ENCODE results near the gene FIGNL1. TPM values are rescaled to one million over a fixed set of nuclear protein-coding genes. Genes with fewer than 3 reads are reported as not detected.

The FIGNL1 gene
- total RNA-seq, 1 experiment from 2014 or later: 28.1 TPM

DNA sequence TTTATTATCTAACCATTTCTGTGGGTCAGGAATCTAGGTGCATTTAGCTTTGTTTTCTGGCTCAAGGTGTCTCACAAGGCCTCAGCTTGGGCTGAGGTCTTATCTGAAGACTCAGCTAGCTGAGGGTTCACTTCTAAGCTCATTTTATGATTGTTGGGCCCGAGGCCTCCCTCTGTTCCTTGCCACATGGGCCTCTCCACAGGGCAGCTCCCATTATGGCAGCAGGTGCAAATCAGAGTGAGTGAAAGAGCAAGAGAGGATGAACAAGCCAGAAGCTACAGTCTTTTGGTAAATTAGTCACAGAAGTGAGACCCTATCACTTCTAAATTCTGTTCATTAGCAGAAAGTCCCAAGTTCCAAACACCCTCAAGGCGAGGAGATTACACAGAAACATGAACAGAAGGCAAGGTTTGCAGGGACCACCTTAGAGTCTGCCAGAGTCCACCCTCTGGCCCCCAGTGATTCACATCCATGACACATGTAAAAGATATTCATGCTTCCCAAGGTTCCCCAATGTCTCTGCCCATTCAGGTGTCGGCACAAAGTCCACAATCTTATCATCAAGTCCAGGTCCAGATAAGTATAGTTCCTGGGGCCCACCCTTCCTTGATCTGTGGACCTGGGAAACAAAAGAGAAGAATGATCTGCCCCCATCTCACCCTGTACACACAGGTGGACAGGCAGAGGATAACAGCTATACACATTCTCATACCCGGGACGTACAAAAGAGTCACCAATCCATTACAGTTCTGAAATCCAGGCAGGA is 23.7 kb downstream of the FIGNL1 start:
- ATAC-seq: no peak

More for the DNA sequence above, 23.7 kb downstream of the FIGNL1 start:
- H4K20me1 ChIP-seq (ENCODE audit: insufficient read depth): no peaks in the 10 kb centered on the region
- no peak overlapping the region for H3K9ac ChIP-seq (ENCODE audit: low read length)
- no peak for DNase-seq (ENCODE audit: low read depth, low spot score)
- RAD21 ChIA-PET (ENCODE audit: low non-redundant PET in 1 of 2, low total read pairs in 2 of 2, uncharacterized antibody in 2 of 2, unreplicated experiment in 2 of 2): interaction anchor here in 1 of 2 experiments (1.9 kb wide), 1 partner anchor 8 kb away, joined by 4 read pairs; no protein-coding TSS in a partner anchor
- H3K27me3 ChIP-seq (ENCODE audit: insufficient read depth, low read length): no peaks in the 10 kb centered on the region
- H3K79me2 ChIP-seq (ENCODE audit: insufficient read depth, low read length): no peaks in the 10 kb centered on the region
- POLR2A ChIA-PET: no interaction called here
- CTCF ChIA-PET: interaction anchor here (1.4 kb wide), 1 partner anchor 8 kb away, joined by 5 read pairs; no protein-coding TSS in a partner anchor
- no peak for TF ChIP-seq ZFX (IDR thresholded peaks at IDR 0.05)
- no peak for TF ChIP-seq RAD21 (IDR thresholded peaks at IDR 0.05; ENCODE audit: low read depth)
- TF ChIP-seq POLR2AphosphoS5 (IDR thresholded peaks at IDR 0.05; ENCODE audit: low read depth, low read length): no peak
- TF ChIP-seq, protein P1, sequence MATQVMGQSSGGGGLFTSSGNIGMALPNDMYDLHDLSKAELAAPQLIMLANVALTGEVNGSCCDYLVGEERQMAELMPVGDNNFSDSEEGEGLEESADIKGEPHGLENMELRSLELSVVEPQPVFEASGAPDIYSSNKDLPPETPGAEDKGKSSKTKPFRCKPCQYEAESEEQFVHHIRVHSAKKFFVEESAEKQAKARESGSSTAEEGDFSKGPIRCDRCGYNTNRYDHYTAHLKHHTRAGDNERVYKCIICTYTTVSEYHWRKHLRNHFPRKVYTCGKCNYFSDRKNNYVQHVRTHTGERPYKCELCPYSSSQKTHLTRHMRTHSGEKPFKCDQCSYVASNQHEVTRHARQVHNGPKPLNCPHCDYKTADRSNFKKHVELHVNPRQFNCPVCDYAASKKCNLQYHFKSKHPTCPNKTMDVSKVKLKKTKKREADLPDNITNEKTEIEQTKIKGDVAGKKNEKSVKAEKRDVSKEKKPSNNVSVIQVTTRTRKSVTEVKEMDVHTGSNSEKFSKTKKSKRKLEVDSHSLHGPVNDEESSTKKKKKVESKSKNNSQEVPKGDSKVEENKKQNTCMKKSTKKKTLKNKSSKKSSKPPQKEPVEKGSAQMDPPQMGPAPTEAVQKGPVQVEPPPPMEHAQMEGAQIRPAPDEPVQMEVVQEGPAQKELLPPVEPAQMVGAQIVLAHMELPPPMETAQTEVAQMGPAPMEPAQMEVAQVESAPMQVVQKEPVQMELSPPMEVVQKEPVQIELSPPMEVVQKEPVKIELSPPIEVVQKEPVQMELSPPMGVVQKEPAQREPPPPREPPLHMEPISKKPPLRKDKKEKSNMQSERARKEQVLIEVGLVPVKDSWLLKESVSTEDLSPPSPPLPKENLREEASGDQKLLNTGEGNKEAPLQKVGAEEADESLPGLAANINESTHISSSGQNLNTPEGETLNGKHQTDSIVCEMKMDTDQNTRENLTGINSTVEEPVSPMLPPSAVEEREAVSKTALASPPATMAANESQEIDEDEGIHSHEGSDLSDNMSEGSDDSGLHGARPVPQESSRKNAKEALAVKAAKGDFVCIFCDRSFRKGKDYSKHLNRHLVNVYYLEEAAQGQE (IDR thresholded peaks at IDR 0.05; ENCODE audit: low read depth): no peak
- no peak for TF ChIP-seq EZH2 (IDR thresholded peaks at IDR 0.05)
- TF ChIP-seq YY1 (IDR thresholded peaks at IDR 0.05; ENCODE audit: extremely low read depth, insufficient replicate concordance, low read depth, low read length): no peak
- no peak for TF ChIP-seq SP1 (IDR thresholded peaks at IDR 0.05; ENCODE audit: low read depth)
- TF ChIP-seq CEBPB (IDR thresholded peaks at IDR 0.05; ENCODE audit: low read depth): no peak
- no peak for TF ChIP-seq TCF7L2 (IDR thresholded peaks at IDR 0.05; ENCODE audit: borderline replicate concordance, extremely low read depth, insufficient read depth, insufficient read length)
- TF ChIP-seq, protein P2, sequence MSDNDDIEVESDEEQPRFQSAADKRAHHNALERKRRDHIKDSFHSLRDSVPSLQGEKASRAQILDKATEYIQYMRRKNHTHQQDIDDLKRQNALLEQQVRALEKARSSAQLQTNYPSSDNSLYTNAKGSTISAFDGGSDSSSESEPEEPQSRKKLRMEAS (IDR thresholded peaks at IDR 0.05): no peak
- no peak for TF ChIP-seq EGR1 (IDR thresholded peaks at IDR 0.05; ENCODE audit: low read depth)
- TF ChIP-seq SRF (IDR thresholded peaks at IDR 0.05; ENCODE audit: low read depth): no peak
- TF ChIP-seq, protein P3, sequence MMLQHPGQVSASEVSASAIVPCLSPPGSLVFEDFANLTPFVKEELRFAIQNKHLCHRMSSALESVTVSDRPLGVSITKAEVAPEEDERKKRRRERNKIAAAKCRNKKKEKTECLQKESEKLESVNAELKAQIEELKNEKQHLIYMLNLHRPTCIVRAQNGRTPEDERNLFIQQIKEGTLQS (IDR thresholded peaks at IDR 0.05): no peak
- H3K36me3 ChIP-seq (ENCODE audit: control insufficient read depth in 1 of 2, insufficient read depth in 2 of 2, low read length in 2 of 2): no peaks in the 10 kb centered on the region
- BruUV-seq (replicated peaks): no TSS peak
- no peaks in the 10 kb centered on the region for H3K9me3 ChIP-seq (ENCODE audit: control insufficient read depth in 1 of 2, insufficient read depth in 1 of 2, low read depth in 1 of 2, low read length in 2 of 2)
- no peaks in the 10 kb centered on the region for H3K9me2 ChIP-seq (ENCODE audit: insufficient read depth)
- H3K27ac ChIP-seq (ENCODE audit: low read depth, low read length): no peak overlapping the region
- no peak overlapping the region for H3K4me3 ChIP-seq (replicated peaks in 1 of 2; ENCODE audit: low read depth in 1 of 2, low read length in 2 of 2)
- H3K4me1 ChIP-seq (ENCODE audit: control insufficient read depth in 1 of 2, insufficient read depth in 2 of 2, low read length in 2 of 2): no peaks in the 10 kb centered on the region
- H2AFZ ChIP-seq (ENCODE audit: low read depth, low read length, poor library complexity, severe bottlenecking): no peak overlapping the region
- H3K4me2 ChIP-seq (ENCODE audit: low read length): no peak overlapping the region
- intact Hi-C loops (cut with micrococcal nuclease): no loop called here

All from HCT116 (cell line).